CD4-positive, alpha-beta T cell (primary cell): ENCODE results near the gene ARID1A. TPM values are rescaled to one million over a fixed set of nuclear protein-coding genes. Genes with fewer than 3 reads are reported as not detected.

ENCODE experiments used
- ATAC-seq: fragments of 200-7000 bp; cut with Tn5 transposase; one replicate; pipeline ENCODE4 v1.10.0; 2022; ENCODE audit warnings: mild to moderate bottlenecking; ENCODE audit not compliant: poor library complexity
- CTCF ChIA-PET: fragments of 350-600 bp; sonication (Branson Sonifier 250); formaldehyde crosslinking; loops from one replicate; lab custom pipeline; 2021; ENCODE audit warnings: antibody characterized with exemption, inconsistent platforms; lab: Charles Lee
- POLR2A ChIA-PET: fragments of 350-600 bp; sonication (Branson Sonifier 250); formaldehyde crosslinking; loops from one replicate; lab custom pipeline; 2021; ENCODE audit warnings: antibody characterized with exemption, inconsistent platforms; lab: Charles Lee
- DNase-seq, 14 experiments: peaks; one replicate each; pipeline ENCODE4 v3.0.0-alpha.2; 2013 to 2020; ENCODE audit warnings: mixed read lengths in 2 of 14
- H3K27ac ChIP-seq, 2 donors: one replicate each; pipeline versions ENCODE4 v1.5.1 to v1.7.0; 2013; ENCODE audit warnings: low read length in 2 of 2, low read depth in 1 of 2, mild to moderate bottlenecking in 1 of 2
- H3K27me3 ChIP-seq, 2 experiments: 1 replicate in 1 of 2; 2 replicates in 1 of 2; pipeline versions ENCODE4 v1.6.1 to v1.7.0; 2013; ENCODE audit warnings: low read length in 2 of 2, control low read depth in 1 of 2, mild to moderate bottlenecking in 1 of 2, moderate library complexity in 1 of 2; ENCODE audit not compliant: insufficient read depth in 2 of 2, control insufficient read depth in 1 of 2
- H3K36me3 ChIP-seq: one replicate; pipeline ENCODE4 v1.6.1; 2013; ENCODE audit warnings: low read length, control low read depth; ENCODE audit not compliant: insufficient read depth
- H3K4me1 ChIP-seq: one replicate; pipeline ENCODE4 v1.6.1; 2013; ENCODE audit warnings: low read length, control low read depth; ENCODE audit not compliant: insufficient read depth
- H3K4me3 ChIP-seq: one replicate; pipeline ENCODE4 v1.5.1; 2013; ENCODE audit warnings: mild to moderate bottlenecking, low read length, moderate library complexity
- H3K9me3 ChIP-seq, 2 experiments: 1 replicate in 1 of 2; 2 replicates in 1 of 2; pipeline versions ENCODE4 v1.6.1 to v1.7.0; 2013; ENCODE audit warnings: low read length in 2 of 2, mild to moderate bottlenecking in 2 of 2, control low read depth in 1 of 2, moderate library complexity in 1 of 2; ENCODE audit not compliant: control insufficient read depth in 1 of 2, insufficient read depth in 1 of 2
- H3K27ac Mint-ChIP-seq: one replicate; pipeline ENCODE4 v1.8.0; 2020; ENCODE audit warnings: mixed read lengths
- H3K27me3 Mint-ChIP-seq: one replicate; pipeline ENCODE4 v1.8.0; 2021; ENCODE audit warnings: mixed read lengths
- H3K36me3 Mint-ChIP-seq: one replicate; pipeline ENCODE4 v1.8.0; 2021; ENCODE audit warnings: low read depth, mixed read lengths
- H3K4me1 Mint-ChIP-seq: one replicate; pipeline ENCODE4 v1.8.0; 2021; ENCODE audit warnings: low read depth, mixed read lengths
- H3K4me3 Mint-ChIP-seq: one replicate; pipeline ENCODE4 v1.8.0; 2020; ENCODE audit warnings: mild to moderate bottlenecking, mixed read lengths
- H3K9me3 Mint-ChIP-seq: one replicate; pipeline ENCODE4 v1.8.0; 2020; ENCODE audit warnings: mixed read lengths
- intact Hi-C, 2 experiments: fragments of 100-400 bp; cut with DNase I in 1 of 2; cut with micrococcal nuclease in 1 of 2; formaldehyde crosslinking; loops; one replicate each; pipeline versions ENCODE4 v1.15.1 to v1.9.0; 2023 to 2025; cut with DNase I, micrococcal nuclease
- total RNA-seq, 174 experiments: library from RNA in 2 of 174; stranded (reverse) in 2 of 174; gene quantifications; one replicate each; pipeline ENCODE4 v1.2.3 and lab custom pipeline; 2021 to 2026
- TF ChIP-seq, protein P1 (sequence below): fragments of 200-600 bp; IDR thresholded peaks from one replicate; pipeline ENCODE4 v1.8.0; 2022; ENCODE audit warnings: antibody characterized with exemption, mild to moderate bottlenecking

The ARID1A gene
- total RNA-seq, 2 experiments from 2014 or later = 102 to 103 TPM

DNA sequence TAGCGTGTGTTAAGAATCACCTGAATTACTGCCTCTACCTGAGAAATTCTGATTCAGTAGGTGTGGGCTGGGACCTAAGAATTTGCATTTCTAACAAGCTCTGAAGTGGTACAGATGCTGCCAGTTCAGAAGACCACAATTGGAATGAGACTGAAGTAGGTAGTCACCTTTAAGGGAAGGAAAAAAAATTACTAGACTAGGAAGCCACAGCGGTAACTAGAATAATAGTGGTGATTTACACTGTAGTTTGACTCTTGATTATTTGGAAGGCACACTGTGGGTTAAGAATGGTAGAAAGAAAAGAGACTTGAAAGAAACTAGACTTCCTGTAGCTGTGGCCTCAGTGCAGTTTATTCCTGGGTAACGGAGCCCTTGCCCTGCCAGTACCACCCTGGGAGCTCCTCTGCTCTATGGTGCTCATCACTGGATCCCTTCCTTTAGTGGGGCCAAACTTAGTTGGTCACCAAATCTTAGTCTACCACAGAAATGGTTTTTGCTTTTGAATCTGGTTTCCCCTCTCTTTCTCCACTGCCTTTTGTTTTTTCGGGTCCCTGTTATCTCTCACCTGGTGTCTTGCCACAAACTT lies 43.6 kb downstream of the ARID1A start:
- H3K4me1 Mint-ChIP-seq = peaks cover 65% of the 10 kb centered on the region
- TF ChIP-seq, protein P1, sequence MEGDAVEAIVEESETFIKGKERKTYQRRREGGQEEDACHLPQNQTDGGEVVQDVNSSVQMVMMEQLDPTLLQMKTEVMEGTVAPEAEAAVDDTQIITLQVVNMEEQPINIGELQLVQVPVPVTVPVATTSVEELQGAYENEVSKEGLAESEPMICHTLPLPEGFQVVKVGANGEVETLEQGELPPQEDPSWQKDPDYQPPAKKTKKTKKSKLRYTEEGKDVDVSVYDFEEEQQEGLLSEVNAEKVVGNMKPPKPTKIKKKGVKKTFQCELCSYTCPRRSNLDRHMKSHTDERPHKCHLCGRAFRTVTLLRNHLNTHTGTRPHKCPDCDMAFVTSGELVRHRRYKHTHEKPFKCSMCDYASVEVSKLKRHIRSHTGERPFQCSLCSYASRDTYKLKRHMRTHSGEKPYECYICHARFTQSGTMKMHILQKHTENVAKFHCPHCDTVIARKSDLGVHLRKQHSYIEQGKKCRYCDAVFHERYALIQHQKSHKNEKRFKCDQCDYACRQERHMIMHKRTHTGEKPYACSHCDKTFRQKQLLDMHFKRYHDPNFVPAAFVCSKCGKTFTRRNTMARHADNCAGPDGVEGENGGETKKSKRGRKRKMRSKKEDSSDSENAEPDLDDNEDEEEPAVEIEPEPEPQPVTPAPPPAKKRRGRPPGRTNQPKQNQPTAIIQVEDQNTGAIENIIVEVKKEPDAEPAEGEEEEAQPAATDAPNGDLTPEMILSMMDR = no peak
- peak overlapping the region; percentile 19 to 51 for H3K27ac ChIP-seq
- intact Hi-C loops = loop anchor here in 1 of 2 experiments (2.0 kb wide), 1 partner anchor 15 kb away; no protein-coding TSS in a partner anchor
- no peaks in the 10 kb centered on the region for H3K27me3 ChIP-seq
- peak in 4 of 14 experiments; percentile 38 to 49 (median 46) for DNase-seq
- H3K4me3 Mint-ChIP-seq = peak overlapping the region; percentile 82
- H3K4me3 ChIP-seq = peak overlapping the region; percentile 20
- peaks cover 50% of the 10 kb centered on the region for H3K36me3 ChIP-seq
- H3K9me3 ChIP-seq = no peaks in the 10 kb centered on the region
- H3K27me3 Mint-ChIP-seq = no peaks in the 10 kb centered on the region
- CTCF ChIA-PET = interaction anchor here (1.3 to 2.3 kb wide), 4 partner anchors 11 to 47 kb away, joined by 4 to 12 read pairs (median 5); no protein-coding TSS in a partner anchor
- ATAC-seq = peak; percentile 15
- peak overlapping the region; percentile 87 for H3K27ac Mint-ChIP-seq
- POLR2A ChIA-PET = interaction anchor here (0.6 to 11.0 kb wide), 8 partner anchors 9 to 792 kb away, joined by 3 to 202 read pairs (median 6); partner anchors contain the start of genes ARID1A and PIGV
- peaks cover 73% of the 10 kb centered on the region for H3K4me1 ChIP-seq
- H3K9me3 Mint-ChIP-seq = no peaks in the 10 kb centered on the region
- peaks cover 61% of the 10 kb centered on the region for H3K36me3 Mint-ChIP-seq

DNA sequence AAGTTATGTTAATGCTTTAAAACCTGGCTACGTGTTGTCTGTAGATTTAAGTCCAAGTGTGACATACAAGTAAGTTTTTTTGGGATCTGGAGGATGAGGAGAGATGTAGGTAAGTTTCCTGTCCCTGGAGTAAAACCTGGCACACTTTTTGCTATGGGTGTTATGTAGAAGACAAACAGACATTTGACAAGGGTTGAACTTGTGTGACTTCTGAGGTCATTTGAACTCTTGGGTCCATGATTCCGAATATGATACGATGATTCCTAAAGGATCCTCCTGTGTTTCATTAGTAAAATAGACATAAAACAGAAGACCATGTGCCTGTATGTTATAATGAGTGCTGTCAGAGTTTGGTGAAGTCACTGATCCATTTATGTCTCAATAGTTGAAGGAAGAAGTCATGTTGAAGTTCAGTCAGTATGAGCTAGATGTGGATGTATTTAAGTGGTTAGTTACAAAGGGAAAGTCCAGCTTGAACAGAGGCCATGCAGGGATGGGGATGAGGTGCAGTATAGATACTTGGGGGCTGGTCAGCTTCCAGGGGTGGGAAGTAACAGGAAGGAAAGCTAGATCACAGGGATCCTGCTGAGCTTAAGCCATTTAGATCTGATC lies 44.3 kb downstream of the ARID1A start:
- Histone ChIP-seq H3K36me3 (peaks cover 48% of the 10 kb centered on the region), H3K4me3 (no peak overlapping the region), H3K9me3 (no peaks in the 10 kb centered on the region), H3K27me3 (no peaks in the 10 kb centered on the region), H3K27ac (peak overlapping the region; percentile 48 to 51), H3K4me1 (peaks cover 76% of the 10 kb centered on the region)
- Mint-ChIP-seq H3K4me3 (peak overlapping the region; percentile 82), H3K36me3 (peaks cover 59% of the 10 kb centered on the region), H3K4me1 (peaks cover 68% of the 10 kb centered on the region), H3K27me3 (no peaks in the 10 kb centered on the region), H3K9me3 (no peaks in the 10 kb centered on the region), H3K27ac (peak overlapping the region; percentile 87)
- ChIA-PET POLR2A (interaction anchor here (0.6 to 11.0 kb wide), 8 partner anchors 8 to 793 kb away, joined by 3 to 202 read pairs (median 4); partner anchors contain the start of gene ARID1A), CTCF (interaction anchor here (1.1 to 2.3 kb wide), 2 partner anchors 11 to 48 kb away, joined by 3 to 12 read pairs; no protein-coding TSS in a partner anchor)
- DNase-seq = no peak
- intact Hi-C loops = no loop called here
- TF ChIP-seq, protein P1 = no peak
- no peak for ATAC-seq

DNA sequence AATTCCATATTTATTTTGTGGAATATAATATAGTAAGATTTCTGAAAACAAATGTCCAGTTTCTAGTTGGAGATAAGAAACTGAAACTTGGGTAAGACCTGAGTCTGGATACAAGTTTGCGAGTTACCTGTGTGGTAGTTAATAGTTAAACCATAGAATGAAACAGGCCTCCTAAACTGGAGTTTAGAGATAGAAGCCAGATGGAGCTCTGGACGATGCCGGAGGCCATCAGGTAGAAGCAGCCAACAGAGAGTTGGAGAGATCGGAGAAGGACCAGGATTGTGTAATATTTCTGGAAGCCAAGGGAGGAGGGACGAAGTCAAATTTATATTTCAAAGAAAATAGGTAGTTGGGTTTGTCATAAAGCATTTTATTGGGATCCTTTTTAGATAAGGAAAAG lies 45.1 kb downstream of the ARID1A start:
- CTCF ChIA-PET = interaction anchor here (1.1 kb wide), 1 partner anchor 48 kb away, joined by 3 read pairs; no protein-coding TSS in a partner anchor
- ATAC-seq (no peak), DNase-seq (no peak)
- peaks cover 48% of the 10 kb centered on the region for H3K36me3 ChIP-seq
- H3K27me3 ChIP-seq = no peaks in the 10 kb centered on the region
- TF ChIP-seq, protein P1 = no peak
- Mint-ChIP-seq H3K9me3 (no peaks in the 10 kb centered on the region), H3K27ac (peak overlapping the region; percentile 87), H3K27me3 (no peaks in the 10 kb centered on the region), H3K36me3 (peaks cover 61% of the 10 kb centered on the region), H3K4me3 (no peak overlapping the region), H3K4me1 (peaks cover 70% of the 10 kb centered on the region)
- H3K4me3 ChIP-seq = no peak overlapping the region
- intact Hi-C loops = no loop called here
- H3K4me1 ChIP-seq = peaks cover 81% of the 10 kb centered on the region
- POLR2A ChIA-PET = interaction anchor here (2.6 to 11.0 kb wide), 2 partner anchors 17 to 43 kb away, joined by 12 to 202 read pairs; partner anchors contain the start of gene ARID1A
- H3K27ac ChIP-seq = peak overlapping the region in 1 of 2 donors; percentile 48
- no peaks in the 10 kb centered on the region for H3K9me3 ChIP-seq
